GM19328 (cell line): ENCODE results near the gene CECR2.
"Not testable (repeated sequence)": the region's sequence is repeated elsewhere in the genome, so short reads cannot be mapped to it uniquely, and the experiment has no call there.

Experiments
- ATAC-seq: cut with Tn5 transposase; IDR thresholded peaks from one replicate; pipeline ENCODE4 v1.9.1; 2021; ENCODE audit warnings: mild to moderate bottlenecking, moderate library complexity; ENCODE audit not compliant: unreplicated experiment

Gene CECR2

DNA sequence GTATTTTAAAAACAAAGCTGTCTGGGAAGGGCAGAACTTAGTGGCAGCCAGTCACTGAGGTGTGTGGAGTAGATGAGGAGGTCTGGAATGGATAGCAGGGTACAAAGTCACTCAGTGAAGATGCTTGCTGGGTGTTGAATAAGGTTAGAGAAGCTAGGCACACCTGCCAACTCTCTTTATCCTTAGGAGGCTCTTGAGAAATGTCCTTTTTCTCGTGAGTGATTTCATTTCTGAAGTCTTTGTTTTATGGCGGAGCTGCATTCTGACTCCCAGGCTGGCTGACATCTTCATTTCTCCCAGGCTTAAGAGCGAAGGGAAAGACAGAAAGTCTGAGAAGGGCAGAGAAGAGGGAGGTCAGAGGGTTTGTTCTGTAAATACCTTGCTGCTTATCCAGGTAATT lies 31.0 kb downstream of the CECR2 start:
- no peak for ATAC-seq

DNA sequence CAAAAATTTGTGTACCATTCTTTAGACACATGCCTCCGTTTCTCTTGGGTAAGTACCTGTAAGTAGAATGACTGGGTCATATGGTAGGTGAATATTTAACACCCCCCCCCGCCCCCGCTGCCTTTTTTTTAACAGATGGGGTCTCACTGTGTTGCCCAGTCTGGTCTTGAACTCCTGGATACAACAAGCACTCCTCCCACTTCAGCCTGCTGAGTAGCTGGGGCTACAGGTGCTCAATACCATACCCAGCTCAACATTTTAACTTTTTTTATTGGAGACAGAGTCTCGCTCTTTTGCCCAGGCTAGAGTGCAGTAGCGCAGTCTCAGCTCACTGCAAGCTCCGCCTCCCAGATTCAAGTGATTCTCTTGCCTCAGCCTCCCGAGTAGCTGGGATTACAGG lies 32.5 kb downstream of the CECR2 start:
- no peak for ATAC-seq

DNA sequence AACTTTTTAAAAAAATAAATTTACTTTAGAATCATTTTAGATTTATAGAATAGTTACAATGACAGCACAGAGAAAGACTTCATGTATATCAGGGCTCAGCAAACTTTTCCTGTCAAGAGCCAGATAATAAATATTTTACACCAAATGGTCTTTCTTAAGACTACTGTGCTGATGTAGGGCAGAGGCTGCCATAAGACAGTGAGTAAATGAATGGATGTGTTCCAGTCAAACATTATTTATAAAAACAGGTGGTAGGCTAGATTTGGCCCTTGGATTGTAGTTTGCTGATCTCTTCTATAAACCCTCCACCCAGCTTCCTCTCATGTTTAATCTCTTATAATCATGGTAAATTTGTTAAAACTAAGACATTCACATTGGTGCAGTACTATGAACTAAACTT lies 33.0 kb downstream of the CECR2 start:
- ATAC-seq = no peak

DNA sequence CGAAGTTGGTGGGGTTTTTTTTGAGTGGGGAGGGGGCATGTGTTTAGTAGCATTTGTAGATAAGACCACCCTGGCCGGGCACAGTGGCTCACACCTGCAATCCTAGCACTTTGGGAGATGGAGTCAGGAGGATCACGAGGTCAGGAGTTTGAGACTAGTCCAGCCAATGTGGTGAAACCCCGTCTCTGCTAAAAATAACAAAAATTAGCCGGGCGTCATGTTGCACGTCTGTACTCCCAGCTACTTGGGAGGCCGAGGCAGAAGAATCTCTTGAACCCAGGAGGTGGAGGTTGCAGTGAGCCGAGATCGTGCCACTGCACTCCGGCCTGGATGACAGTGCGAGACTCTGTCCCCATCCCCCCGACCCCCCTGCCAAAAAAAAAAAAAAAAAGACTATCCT lies 34.6 kb downstream of the CECR2 start:
- ATAC-seq = no peak

DNA sequence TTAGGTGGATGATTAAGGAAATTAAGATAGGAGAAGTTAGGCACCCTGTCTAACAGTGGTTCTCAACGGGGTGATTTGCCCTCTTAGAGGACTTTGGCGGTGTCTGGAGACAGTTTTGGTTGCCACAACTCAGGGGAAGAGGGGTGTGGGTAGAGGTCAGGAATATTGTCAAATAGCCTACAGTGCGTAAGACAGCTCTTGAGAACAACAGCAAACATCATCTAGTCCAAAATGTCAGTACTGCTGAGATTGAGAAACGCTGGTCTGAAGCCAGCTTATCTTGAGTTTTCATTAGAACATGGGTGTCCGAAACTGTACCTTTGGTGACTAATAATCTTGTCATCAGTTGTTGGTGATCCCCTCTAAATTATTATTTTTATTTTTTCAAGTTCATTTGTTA lies 38.4 kb downstream of the CECR2 start:
- ATAC-seq = no peak

DNA sequence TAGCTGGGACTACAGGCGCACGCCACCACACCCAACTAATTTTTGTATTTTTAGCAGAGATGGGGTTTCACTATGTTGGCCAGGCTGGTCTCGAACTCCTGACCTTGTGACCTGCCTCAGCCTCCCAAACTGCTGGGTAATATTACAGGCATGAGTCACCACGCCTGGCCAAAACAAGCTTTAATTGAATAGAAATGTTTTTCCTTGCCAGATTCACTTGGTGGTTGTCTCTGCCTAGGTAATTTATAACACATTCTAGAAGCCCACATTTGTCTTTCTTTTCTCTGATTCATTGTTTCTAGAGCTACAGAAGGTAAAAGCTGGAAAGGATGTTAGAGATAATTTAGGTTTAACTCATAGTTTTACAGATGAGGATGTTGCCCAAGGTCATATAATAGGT lies 41.3 kb downstream of the CECR2 start:
- ATAC-seq = no peak

DNA sequence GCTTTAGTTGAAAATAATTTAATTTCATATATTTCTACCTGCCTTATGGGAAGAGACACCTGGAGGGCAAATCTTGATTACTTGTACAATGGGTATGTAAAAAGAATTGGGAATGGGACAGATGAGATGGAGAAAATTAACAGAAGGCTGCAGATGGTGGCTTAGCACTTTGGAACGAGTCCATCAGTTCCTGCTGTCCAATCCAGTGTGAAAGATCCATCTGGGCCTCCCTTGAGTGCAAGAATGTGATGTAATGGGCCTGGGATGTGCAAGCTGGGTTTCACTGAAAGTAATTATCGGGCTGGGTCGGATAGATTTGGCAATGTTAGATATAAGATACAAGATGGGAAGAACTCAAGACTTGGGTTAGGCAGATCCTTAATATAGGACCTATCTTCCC lies 42.0 kb downstream of the CECR2 start:
- no peak for ATAC-seq

DNA sequence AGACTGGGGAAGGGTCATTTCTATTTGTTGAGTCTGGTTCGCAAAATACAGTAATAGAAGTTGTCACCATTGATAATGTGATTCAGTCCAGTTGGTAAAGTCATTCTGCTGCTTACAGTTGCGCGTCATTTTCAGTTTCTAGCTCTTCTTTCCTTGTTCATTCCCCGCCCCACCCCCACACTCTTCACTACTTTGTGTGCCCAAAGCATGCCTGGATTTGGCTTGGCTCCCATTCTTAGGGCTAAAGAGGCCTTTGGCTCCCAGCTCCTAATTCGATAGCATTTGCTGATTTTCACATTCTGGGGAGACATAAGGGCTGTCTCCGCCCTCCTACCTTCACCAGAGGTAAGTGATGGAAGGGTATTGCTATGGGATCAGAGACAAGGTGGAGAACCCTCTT lies 43.0 kb downstream of the CECR2 start:
- ATAC-seq = no peak

DNA sequence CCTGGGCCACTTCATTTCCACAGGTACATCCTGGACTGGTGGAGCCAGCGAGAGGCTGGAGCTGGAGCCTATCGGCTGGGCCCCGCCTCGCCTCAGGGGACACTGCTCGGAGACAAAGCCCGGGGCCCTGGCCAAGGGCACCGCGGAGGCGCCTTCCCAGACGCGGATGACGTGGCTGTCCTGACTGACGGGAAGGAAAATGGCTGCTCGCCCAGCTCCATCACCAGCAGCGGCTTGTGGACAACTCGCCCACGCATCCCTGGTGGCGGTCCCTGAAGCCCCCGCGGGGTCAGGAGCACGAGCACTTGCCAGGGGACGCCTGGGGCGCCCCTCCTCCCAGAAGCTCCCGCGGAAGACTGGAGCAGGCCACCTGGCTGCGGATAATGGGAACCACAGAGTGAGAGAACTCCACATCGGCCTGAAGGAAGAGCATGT lies 49.6 kb downstream of the CECR2 start:
- no peak for ATAC-seq

DNA sequence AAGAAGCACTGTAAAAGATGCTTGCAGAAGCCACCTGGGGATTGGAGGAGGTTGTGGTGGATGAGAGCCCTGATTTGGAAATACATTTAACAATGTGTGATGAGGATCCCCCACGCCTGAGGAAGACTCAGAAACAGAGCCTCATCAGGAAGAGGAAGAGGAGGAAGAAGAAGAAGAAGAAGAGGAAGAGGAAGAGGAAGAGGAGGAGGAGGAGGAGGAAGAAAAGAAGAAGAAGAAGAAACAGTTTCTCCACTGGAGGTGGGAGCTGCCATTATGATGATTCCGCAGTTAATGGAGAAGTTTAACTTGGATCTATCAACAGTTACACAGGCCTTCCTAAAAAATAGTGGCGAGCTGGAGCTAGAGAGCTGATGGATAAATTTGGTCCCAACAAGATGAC lies 50.1 kb downstream of the CECR2 start:
- no peak for ATAC-seq

DNA sequence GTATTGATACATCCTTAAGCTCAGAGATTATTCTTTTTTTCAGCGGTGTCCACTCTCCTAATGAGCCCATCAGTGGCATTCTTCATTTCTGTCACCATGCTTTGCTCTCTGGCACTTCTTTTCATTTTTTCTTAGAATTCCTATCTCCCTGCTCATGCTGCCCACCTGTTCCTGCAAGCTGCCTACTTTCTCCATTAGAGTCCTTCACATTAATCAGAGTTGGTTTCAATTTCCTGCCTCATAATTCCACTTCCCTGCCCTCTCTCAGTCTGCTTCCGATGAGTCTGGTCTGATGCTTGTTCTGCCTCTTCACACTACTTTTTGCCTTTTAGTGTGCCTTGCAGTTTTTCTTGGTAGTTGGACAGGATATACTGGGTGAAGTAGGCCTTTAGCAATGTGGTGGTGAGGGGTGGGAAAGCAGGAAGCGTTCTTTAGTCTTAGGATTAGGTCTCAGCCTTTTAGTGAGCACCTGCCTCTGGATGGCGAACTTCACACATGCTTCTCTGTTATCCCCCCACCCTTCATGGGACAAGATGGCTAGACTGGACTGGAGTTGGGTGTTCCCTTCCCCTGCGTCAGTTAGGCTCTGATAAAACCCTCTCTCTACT lies 53.6 kb downstream of the CECR2 start:
- no peak for ATAC-seq

DNA sequence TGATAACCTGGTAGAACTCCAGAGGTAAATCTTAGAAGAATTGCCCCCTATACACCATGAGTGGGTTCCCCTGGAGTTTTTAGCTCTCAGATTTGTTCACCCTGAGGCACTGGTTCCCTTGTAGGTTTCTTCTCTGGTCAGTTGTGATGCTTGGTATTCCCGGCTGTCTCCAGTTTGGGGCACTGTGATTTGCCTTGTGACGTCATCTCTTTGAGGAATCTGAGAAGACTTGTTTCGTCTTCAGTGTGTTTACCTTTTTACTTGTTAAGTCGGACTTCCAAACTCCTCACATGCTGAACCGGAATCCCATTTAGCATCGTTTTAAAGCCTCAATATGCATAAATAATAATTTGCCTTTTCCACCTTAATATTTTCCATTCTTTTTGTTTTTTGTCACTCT lies 54.4 kb downstream of the CECR2 start:
- ATAC-seq = no peak

DNA sequence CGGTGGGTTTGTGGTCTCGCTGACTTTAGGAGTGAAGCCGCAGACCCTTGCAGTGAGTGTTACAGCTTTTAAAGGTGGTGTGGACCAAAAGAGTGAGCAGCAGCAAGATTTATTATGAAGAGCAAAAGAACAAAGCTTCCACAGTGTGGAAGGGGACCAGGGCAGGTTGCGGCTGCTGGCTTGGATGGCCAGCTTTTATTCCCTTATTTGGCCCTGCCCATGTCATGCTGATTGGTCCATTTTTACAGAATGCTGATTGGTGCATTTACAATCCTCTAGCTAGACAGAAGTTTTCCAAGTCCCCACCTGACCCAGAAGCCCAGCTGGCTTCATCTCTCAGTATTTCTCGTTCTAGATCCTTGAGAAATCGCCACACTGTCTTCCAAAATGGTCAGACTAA lies 58.3 kb downstream of the CECR2 start:
- ATAC-seq = not testable (repeated sequence)

DNA sequence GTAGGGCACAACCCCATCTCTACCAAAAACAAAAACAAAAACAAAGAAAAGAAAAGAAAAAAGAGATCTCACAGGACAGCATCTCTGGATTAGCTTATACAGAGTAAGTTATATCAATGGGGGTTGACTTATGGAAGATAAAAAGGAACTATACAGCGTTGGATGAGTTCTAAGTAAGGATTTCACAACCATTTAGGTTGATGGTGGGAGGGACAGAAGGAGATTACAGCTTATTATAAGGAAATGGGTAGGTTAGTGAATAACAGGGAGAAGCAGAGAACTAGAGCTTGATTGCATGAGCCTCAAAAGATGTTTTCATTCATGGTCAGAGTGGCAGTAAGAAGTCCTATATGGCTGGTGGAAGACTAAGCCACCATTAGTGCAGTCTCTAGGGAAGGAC lies 60.3 kb downstream of the CECR2 start:
- ATAC-seq = no peak

DNA sequence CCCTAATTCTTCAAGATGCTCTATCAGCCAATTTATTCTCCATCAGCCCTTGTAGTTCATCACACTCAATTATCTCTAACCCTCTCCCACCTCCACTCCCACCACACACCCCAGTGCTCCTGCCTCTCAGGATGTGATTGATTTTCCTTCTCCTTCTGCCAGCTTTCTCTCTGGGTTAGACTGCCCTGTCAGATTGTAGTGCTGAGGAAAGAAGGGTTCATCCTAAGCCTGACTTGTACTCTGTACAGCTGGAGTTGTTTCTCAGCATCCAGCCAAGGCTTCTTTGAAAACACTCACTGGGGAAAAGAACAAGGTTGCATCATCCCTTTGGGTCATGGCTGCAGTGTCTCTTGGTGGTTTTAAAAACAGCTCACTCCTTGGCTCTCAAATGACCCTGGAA lies 61.2 kb downstream of the CECR2 start:
- no peak for ATAC-seq

DNA sequence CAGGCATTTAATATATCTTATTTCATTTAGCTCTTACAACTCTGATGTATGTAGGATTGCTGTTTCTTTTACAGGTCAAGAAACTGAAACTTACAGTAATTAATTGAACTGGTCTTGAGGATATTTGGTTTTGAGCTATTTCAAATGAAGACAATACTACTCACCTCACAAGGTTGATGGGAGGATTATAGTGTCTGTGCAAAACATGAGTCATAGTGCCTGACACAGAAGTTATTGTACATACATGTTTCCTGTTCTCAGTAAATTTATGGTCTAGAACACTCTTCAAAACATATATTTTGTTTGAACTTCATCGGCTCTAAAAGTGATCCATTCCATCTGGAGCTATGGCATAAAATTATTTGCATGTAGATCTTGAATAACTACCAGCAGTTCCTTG lies 61.9 kb downstream of the CECR2 start:
- no peak for ATAC-seq

DNA sequence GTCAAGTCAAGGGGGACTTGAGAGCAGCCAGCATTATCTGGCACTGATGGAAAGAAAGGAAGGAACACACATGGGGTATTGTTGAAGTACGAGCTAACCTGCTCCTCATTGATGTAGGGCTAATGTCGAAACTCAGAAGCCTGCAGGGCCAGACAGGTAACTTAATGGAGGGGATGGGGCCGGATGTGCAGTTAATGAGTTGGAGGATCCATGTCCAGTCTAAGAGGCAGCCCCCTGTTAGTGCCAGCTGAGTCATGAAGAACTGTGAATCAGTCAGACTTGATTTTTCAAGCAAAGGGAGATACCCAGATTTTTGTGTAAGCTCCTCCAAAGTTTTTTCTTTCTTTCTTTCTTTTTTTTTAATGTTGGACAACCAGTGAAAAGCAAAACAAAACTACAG lies 65.6 kb downstream of the CECR2 start:
- no peak for ATAC-seq

DNA sequence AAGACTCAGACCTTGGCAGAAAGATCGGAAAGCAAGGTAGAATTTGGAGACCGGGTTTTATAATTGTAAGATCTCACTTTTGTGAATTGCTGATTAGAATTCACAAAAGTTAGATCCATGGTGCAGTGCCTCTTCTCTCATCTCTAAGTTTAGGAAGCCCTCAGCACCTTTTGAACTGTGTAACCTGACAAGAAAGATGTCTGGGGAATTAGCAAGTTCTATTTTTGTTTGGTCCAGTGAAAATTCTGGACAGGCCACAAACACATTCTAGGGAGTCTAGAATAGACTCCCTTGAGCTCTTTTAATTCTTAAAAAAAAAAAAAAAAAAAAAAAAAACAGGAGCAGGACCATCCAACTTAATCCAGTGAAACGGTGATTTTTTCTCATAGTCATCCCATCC lies 66.1 kb downstream of the CECR2 start:
- no peak for ATAC-seq

DNA sequence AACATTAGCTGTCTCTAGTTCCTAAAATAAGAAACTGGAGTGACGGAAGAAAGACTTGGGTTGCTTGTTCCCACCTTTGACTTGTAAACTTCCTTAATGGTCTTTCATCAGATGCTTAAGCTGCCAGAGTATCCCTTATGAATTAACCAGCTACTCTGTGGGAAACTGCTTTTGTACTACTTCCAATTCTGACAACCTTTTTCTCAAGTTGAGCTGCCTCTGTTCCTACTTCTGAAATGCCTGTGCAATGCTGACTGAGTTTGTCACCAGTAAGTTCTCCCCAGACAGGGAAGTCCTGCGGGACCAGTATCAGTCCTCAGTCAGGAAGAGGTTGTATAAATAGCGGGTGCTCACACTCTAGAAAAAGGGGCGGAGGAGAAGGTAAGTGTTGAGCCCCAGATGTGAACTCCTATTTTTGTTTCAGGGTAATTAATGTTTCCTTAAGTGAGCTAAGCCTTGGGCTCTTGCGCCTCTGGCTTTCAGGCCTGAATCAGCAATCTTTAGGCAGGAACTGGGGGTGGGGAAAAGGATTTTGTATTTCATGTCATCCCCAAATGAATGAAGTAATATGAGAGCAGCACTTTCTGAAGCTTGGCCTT lies 67.2 kb downstream of the CECR2 start:
- no peak for ATAC-seq

DNA sequence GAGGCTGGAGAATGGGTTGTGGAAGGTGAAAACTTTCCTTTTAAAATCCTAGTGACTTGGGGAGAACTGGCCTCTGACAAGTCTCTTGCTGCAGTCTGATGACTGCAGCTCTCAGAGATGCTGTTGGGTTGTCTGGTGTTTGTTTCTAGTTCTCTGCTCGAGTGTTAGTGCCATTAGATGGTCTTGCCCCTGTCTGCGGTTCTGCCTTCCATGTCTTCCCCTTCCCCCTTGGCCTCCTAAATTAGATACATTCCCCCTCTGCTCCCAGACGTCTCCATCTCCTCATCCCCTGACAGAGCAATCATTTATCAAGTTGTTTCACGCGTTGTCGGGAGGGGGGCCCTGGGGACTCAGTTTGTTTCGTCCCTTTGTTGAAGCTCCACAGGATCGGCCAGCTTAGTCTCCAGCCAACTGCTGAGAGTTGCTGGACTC lies 67.7 kb downstream of the CECR2 start:
- ATAC-seq = no peak

DNA sequence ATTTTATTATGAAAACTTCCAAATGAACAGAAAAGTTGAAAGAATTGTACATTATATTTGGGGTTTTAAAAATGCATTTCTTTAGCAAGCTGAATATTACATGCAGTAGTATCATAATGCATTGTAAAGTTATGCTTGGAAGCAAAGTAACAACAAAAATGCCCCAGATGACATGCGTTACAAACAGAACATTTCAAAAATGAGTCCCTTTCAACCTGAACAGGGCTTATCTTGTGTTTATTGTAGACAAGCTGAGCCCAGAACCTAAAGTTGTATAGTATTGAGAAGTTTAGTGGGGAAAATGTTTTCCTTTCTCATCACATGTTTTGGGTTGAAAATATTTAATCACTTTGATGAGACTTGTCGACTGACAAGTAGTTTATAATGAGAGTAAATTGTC lies 68.8 kb downstream of the CECR2 start:
- no peak for ATAC-seq

DNA sequence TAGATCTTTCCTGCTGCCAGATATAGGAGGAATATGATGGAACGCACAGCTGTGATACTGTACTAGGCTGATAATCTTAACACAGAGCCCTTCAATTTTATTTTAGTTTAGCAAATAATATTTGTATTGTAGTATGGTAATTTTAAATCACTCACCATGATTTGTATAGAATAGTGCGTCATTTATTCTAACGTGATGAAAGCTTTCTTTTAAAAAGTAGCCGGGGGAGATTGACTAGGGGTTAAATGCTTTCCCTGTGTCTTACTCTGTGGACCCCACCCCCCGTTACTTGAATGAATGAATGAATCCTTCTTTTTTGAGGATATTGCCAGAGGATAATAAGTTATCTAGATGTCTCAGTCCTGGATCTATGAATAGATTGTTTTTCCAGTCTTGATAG lies 72.1 kb downstream of the CECR2 start:
- ATAC-seq = no peak
